Vagina (tissue), 2 donors: ENCODE measurements around the gene SLA2. TPM values are rescaled to one million over a fixed set of nuclear protein-coding genes. Genes with fewer than 3 reads are reported as not detected.
"Not testable (repeated sequence)": the region's sequence is repeated elsewhere in the genome, so short reads cannot be mapped to it uniquely, and the experiment has no call there.

Source experiments
- DNase-seq, 2 donors: peaks; one replicate each; pipeline ENCODE4 v3.0.0-alpha.2; 2017; ENCODE audit errors: extremely low spot score in 2 of 2
- H3K27ac ChIP-seq: fragments of 200-600 bp; sonication (generic); one replicate; pipeline ENCODE4 v1.5.1; 2019
- H3K27me3 ChIP-seq: fragments of 200-600 bp; sonication (generic); one replicate; pipeline ENCODE4 v1.5.1; 2019
- H3K36me3 ChIP-seq, 2 donors: fragments of 200-600 bp; sonication (generic); one replicate each; pipeline ENCODE4 v1.5.1; 2017 to 2019
- H3K4me1 ChIP-seq: fragments of 200-600 bp; sonication (generic); one replicate; pipeline ENCODE4 v1.5.1; 2019
- H3K4me3 ChIP-seq, 2 donors: fragments of 200-600 bp; sonication (generic); 1 replicate in 1 of 2; 2 replicates in 1 of 2; pipeline ENCODE4 v1.5.1; 2016 to 2019
- H3K9me3 ChIP-seq: fragments of 200-600 bp; sonication (generic); one replicate; pipeline ENCODE4 v1.5.1; 2019
- CTCF ChIP-seq, 3 experiments: fragments of 450-650 bp in 2 of 3; fragments of 200-600 bp in 1 of 3; sonication (generic) in 1 of 3; IDR thresholded peaks; one replicate each; pipeline ENCODE4 v1.5.1; 2017 to 2019; ENCODE audit warnings: antibody characterized with exemption in 3 of 3, mild to moderate bottlenecking in 2 of 3, moderate library complexity in 2 of 3
- POLR2A ChIP-seq, 2 donors: fragments of 450-650 bp; IDR thresholded peaks; one replicate each; pipeline ENCODE4 v1.6.1; 2017; ENCODE audit warnings: antibody characterized with exemption in 2 of 2, mild to moderate bottlenecking in 2 of 2, moderate library complexity in 2 of 2
- POLR2AphosphoS5 ChIP-seq, 2 donors: sonication (generic); formaldehyde crosslinking; IDR thresholded peaks; one replicate each; pipeline ENCODE4 v1.9.0; 2017; ENCODE audit warnings: antibody characterized with exemption in 2 of 2, mild to moderate bottlenecking in 2 of 2, low read depth in 1 of 2; ENCODE audit not compliant: insufficient read depth in 1 of 2
- intact Hi-C: fragments of 100-400 bp; cut with DNase I; formaldehyde crosslinking; loops from one replicate; pipeline ENCODE4 v1.15.1; 2023
- total RNA-seq: library from RNA; depleted of rRNA; stranded (reverse); fragments of >200 nt; gene quantifications from one replicate; pipeline ENCODE4 v1.2.3, GENCODE V29; 2016

Gene SLA2
- total RNA-seq, 1 donor from 2014 or later = 3.7 TPM

DNA sequence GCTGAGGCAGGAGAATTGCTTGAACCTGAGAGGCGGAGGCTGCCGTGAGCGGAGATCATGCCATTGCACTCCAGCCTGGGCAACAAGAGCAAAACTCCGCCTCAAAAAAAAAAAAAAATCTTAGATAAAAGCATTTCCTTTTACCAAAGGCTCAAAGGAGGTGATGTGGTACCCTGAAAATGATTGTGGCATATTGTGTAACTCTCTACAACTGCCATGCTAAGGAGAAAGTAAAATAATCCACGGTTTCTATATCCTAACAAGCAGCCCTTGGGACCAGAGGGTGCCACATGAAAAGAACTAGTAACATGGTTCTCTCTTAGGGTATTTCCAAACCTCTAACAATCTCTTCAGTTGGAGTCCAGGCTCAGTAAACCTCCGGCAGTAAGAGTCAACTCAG is 38.8 kb upstream of the SLA2 start:
- no peak overlapping the region for H3K4me3 ChIP-seq
- TF ChIP-seq POLR2A (IDR thresholded peaks at IDR 0.05) (no peak), CTCF (IDR thresholded peaks at IDR 0.05) (no peak), POLR2AphosphoS5 (IDR thresholded peaks at IDR 0.05; ENCODE audit: insufficient read depth in 1 of 2, low read depth in 1 of 2) (no peak)
- H3K27me3 ChIP-seq = no peaks in the 10 kb centered on the region
- DNase-seq = no peak
- H3K9me3 ChIP-seq = no peaks in the 10 kb centered on the region
- H3K27ac ChIP-seq = no peak overlapping the region
- no peaks in the 10 kb centered on the region for H3K4me1 ChIP-seq
- intact Hi-C loops = no loop called here
- peaks cover 0 to 31% of the 10 kb centered on the region in 2 donors for H3K36me3 ChIP-seq

DNA sequence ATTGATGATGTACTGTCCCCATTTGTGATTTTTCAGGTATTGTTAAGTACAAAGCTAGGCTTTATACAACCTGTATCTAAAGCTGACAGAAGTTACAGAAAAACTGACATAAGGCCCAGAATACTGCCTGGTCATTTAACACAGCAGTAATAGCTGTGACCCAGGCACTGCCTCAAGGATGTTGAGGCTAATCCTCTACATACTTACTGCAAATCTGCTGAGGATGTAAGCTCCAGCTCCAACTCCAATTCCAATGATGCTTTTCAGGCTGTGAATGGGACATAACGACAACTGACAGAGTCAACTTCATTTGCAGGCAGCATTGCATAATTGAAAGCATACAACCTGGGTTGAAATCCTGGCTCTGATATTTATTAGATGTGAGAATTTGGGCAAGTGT is 36.3 kb upstream of the SLA2 start:
- H3K9me3 ChIP-seq = no peaks in the 10 kb centered on the region
- H3K4me1 ChIP-seq = no peaks in the 10 kb centered on the region
- no peaks in the 10 kb centered on the region for H3K27me3 ChIP-seq
- TF ChIP-seq POLR2AphosphoS5 (IDR thresholded peaks at IDR 0.05; ENCODE audit: insufficient read depth in 1 of 2, low read depth in 1 of 2) (no peak), POLR2A (IDR thresholded peaks at IDR 0.05) (no peak), CTCF (IDR thresholded peaks at IDR 0.05) (no peak)
- H3K27ac ChIP-seq = no peak overlapping the region
- intact Hi-C loops = no loop called here
- no peak overlapping the region for H3K4me3 ChIP-seq
- H3K36me3 ChIP-seq = peaks cover 0 to 39% of the 10 kb centered on the region in 2 donors
- no peak for DNase-seq

DNA sequence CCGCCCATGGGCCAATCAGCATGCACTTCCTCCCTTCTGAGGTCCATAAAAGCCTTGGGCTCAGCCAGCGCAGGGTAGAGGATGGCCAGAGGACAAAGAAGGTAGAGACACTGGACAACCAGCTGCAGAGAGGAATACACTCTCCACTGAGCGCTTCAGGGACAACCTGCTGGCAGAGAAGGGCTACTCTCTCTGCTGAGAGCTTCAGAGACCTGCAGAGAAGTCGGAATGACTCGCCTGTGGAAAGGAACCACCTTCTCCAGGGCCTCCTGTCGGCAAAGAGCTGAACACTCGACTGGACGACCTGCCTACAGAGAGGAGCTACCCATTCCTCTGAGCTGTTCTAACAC is 31.4 kb upstream of the SLA2 start:
- Histone ChIP-seq H3K36me3 (peaks cover 0 to 23% of the 10 kb centered on the region in 2 donors), H3K4me3 (no peak overlapping the region), H3K27ac (no peak overlapping the region), H3K9me3 (no peaks in the 10 kb centered on the region), H3K27me3 (no peaks in the 10 kb centered on the region), H3K4me1 (no peaks in the 10 kb centered on the region)
- no peak for TF ChIP-seq POLR2AphosphoS5 (IDR thresholded peaks at IDR 0.05; ENCODE audit: insufficient read depth in 1 of 2, low read depth in 1 of 2)
- no peak for TF ChIP-seq POLR2A (IDR thresholded peaks at IDR 0.05)
- TF ChIP-seq CTCF (IDR thresholded peaks at IDR 0.05) = no peak
- intact Hi-C loops = no loop called here
- no peak for DNase-seq

GRCh38 chr20:36676701-36677421 is 30.9 kb upstream of the SLA2 start:
- intact Hi-C loops = no loop called here
- Histone ChIP-seq H3K36me3 (peaks cover 0 to 20% of the 10 kb centered on the region in 2 donors), H3K27ac (no peak overlapping the region), H3K4me3 (no peak overlapping the region), H3K9me3 (no peaks in the 10 kb centered on the region), H3K27me3 (no peaks in the 10 kb centered on the region), H3K4me1 (no peaks in the 10 kb centered on the region)
- no peak for TF ChIP-seq POLR2A (IDR thresholded peaks at IDR 0.05)
- no peak for DNase-seq

- peaks cover 0 to 27% of the 10 kb centered on the region in 2 donors for H3K36me3 ChIP-seq
- H3K27ac ChIP-seq, H3K27me3 ChIP-seq, intact Hi-C loops, DNase-seq, H3K4me3 ChIP-seq, H3K9me3 ChIP-seq, H3K4me1 ChIP-seq: not testable (repeated sequence)
These were observed 29.5 kb upstream of the SLA2 start for GRCh38 chr20:36675545-36675944.

- no peak for DNase-seq
- intact Hi-C loops = no loop called here
- Histone ChIP-seq H3K27ac (no peak overlapping the region), H3K27me3 (no peaks in the 10 kb centered on the region), H3K9me3 (no peaks in the 10 kb centered on the region), H3K4me1 (no peaks in the 10 kb centered on the region), H3K4me3 (no peak overlapping the region), H3K36me3 (peaks cover 0 to 14% of the 10 kb centered on the region in 2 donors)
- no peak for TF ChIP-seq CTCF (IDR thresholded peaks at IDR 0.05)
- no peak for TF ChIP-seq POLR2AphosphoS5 (IDR thresholded peaks at IDR 0.05; ENCODE audit: insufficient read depth in 1 of 2, low read depth in 1 of 2)
- no peak for TF ChIP-seq POLR2A (IDR thresholded peaks at IDR 0.05)
These were observed 27.0 kb upstream of the SLA2 start for GRCh38 chr20:36672991-36673390.
